Astrocyte (in vitro differentiated cells and primary cell): ENCODE data around the gene MPRIP.

Experiments used
- EZH2 ChIP-seq: IDR thresholded peaks from 2 replicates; pipeline ENCODE4 v1.6.1; 2012; ENCODE audit warnings: mild to moderate bottlenecking, low read length, inconsistent platforms; ENCODE audit not compliant: insufficient read depth
- TF ChIP-seq, protein P1 (sequence below): IDR thresholded peaks from 2 replicates; pipeline ENCODE4 v1.5.1; 2011; ENCODE audit warnings: low read depth, mild to moderate bottlenecking, inconsistent platforms, low read length, moderate library complexity; ENCODE audit not compliant: insufficient read depth

DNA sequence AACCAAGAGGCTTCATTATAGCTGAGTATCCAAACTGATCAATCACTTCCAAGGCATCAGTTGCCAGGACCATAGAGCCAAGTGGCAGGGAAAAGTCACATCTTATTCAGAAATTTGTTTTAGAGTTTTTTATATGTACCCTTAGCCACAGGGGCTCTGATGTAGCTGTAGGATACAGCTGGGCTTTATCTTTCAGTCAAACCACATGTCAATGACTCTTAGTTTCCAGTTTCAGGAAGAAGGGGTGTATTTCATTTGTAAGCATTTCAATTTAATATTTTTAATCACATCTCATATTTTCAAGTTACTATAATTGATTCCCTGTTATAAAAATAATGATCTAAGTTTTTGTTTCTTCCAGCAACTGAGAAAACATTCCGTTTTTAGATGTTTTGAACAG is 197.6 kb downstream of the MPRIP start:
- TF ChIP-seq, protein P1, sequence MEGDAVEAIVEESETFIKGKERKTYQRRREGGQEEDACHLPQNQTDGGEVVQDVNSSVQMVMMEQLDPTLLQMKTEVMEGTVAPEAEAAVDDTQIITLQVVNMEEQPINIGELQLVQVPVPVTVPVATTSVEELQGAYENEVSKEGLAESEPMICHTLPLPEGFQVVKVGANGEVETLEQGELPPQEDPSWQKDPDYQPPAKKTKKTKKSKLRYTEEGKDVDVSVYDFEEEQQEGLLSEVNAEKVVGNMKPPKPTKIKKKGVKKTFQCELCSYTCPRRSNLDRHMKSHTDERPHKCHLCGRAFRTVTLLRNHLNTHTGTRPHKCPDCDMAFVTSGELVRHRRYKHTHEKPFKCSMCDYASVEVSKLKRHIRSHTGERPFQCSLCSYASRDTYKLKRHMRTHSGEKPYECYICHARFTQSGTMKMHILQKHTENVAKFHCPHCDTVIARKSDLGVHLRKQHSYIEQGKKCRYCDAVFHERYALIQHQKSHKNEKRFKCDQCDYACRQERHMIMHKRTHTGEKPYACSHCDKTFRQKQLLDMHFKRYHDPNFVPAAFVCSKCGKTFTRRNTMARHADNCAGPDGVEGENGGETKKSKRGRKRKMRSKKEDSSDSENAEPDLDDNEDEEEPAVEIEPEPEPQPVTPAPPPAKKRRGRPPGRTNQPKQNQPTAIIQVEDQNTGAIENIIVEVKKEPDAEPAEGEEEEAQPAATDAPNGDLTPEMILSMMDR, result no peak
- TF ChIP-seq EZH2, result no peak
